NT2/D1 (cell line): Measurements from ENCODE around the gene IKZF2.

Experiments used
- YY1 ChIP-seq: IDR thresholded peaks from 2 replicates; pipeline ENCODE4 v1.6.1; 2011; ENCODE audit not compliant: insufficient read length, insufficient read depth
- ZNF274 ChIP-seq: IDR thresholded peaks from 2 replicates; pipeline ENCODE4 v1.6.1; 2011; ENCODE audit warnings: mild to moderate bottlenecking, low read depth, low read length

DNA sequence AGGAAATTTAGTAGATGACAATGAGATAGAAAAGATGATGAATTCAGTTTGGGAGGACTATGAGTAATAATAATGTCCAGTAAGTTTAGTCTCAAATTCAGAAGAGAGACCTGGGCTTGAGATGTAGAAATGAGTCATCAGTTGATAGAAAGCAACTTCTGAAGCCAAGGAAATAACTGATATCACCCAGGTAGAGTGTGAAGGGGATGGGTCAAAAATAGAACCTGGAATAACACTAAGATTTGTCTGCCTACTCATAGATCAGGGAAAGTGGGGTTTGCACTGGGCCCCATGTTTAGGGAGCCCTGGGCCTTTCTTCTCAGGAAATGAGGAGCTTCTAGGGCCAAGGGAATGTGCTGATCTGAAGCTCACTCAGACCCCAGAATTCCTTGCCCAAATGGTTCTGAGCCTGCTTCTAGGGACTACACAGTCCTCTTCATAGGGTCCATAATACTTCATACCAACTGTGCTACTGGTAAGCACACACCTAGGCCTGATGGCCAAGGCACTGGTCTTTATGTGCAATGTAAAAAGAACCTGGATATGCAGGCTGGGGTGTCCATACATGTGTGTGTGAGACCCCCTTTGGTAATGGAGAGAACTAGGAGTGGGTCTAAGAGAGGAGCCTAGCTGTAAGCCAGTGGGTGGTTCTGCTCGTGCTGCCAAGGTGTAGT lies 141.2 kb downstream of the IKZF2 start:
- TF ChIP-seq YY1 = no peak
- TF ChIP-seq ZNF274 = no peak
